SK-N-SH treated with all-trans-retinoic acid at 6 μM for 48 hours (cell line): Measurements from ENCODE around the gene PADI2.

ENCODE experiments used
- ATAC-seq: fragments of 200-7000 bp; cut with Tn5 transposase; 3 replicates; pipeline ENCODE4 v1.9.1; 2020; ENCODE audit warnings: mild to moderate bottlenecking, moderate library complexity
- CREB5 ChIP-seq: fragments of 250-450 bp; sonication (Bioruptor Pico); IDR thresholded peaks from 2 replicates; pipeline ENCODE4 v1.5.1; 2020; ENCODE audit warnings: low read depth, mild to moderate bottlenecking, moderate library complexity
- CSRNP3 ChIP-seq: fragments of 250-450 bp; sonication (Bioruptor Pico); IDR thresholded peaks from 2 replicates; pipeline ENCODE4 v1.5.1; 2021; ENCODE audit warnings: mild to moderate bottlenecking, moderate library complexity
- GLIS3 ChIP-seq: fragments of 250-450 bp; sonication (Bioruptor Pico); IDR thresholded peaks from 2 replicates; pipeline ENCODE4 v1.5.0; 2020; ENCODE audit warnings: mild to moderate bottlenecking, moderate library complexity
- ISL1 ChIP-seq: fragments of 250-450 bp; sonication (Bioruptor Pico); IDR thresholded peaks from 2 replicates; pipeline ENCODE4 v2.1.2; 2022; ENCODE audit warnings: mild to moderate bottlenecking, moderate library complexity
- OSR1 ChIP-seq: fragments of 250-450 bp; sonication (Bioruptor Pico); IDR thresholded peaks from 2 replicates; pipeline ENCODE4 v1.8.0; 2022; ENCODE audit warnings: moderate library complexity, mild to moderate bottlenecking, inconsistent platforms
- PATZ1 ChIP-seq: fragments of 250-450 bp; sonication (Bioruptor Pico); IDR thresholded peaks from 2 replicates; pipeline ENCODE4 v1.8.0; 2020; ENCODE audit warnings: mild to moderate bottlenecking, moderate library complexity, borderline replicate concordance
- POU6F1 ChIP-seq: fragments of 250-450 bp; sonication (Bioruptor Pico); IDR thresholded peaks from 2 replicates; pipeline ENCODE4 v1.8.0; 2021; ENCODE audit warnings: low read depth, mild to moderate bottlenecking, moderate library complexity, borderline replicate concordance
- RARB ChIP-seq: fragments of 250-450 bp; sonication (Bioruptor Pico); IDR thresholded peaks from 2 replicates; pipeline ENCODE4 v1.8.0; 2021; ENCODE audit warnings: mild to moderate bottlenecking, moderate library complexity
- SNAI2 ChIP-seq: fragments of 250-450 bp; sonication (Bioruptor Pico); IDR thresholded peaks from 2 replicates; pipeline ENCODE4 v1.5.0; 2020; ENCODE audit warnings: mild to moderate bottlenecking, moderate library complexity
- ZFP3 ChIP-seq: fragments of 250-450 bp; sonication (Bioruptor Pico); IDR thresholded peaks from 2 replicates; pipeline ENCODE4 v1.5.0; 2020; ENCODE audit warnings: mild to moderate bottlenecking, moderate library complexity
- ZFP30 ChIP-seq: fragments of 450-650 bp; formaldehyde crosslinking; IDR thresholded peaks from 2 replicates; pipeline ENCODE4 v1.5.0; 2022; ENCODE audit warnings: mild to moderate bottlenecking, moderate library complexity
- ZNF565 ChIP-seq: fragments of 450-650 bp; formaldehyde crosslinking; conservative IDR thresholded peaks from 2 replicates; pipeline ENCODE4 v1.5.0; 2020; ENCODE audit warnings: low read depth, mild to moderate bottlenecking, moderate library complexity

PADI2 gene

GRCh38 chr1:17098446-17099317, 20.6 kb downstream of the PADI2 start:
- TF ChIP-seq CSRNP3 (CRISPR knock-in tag) (no peak), PATZ1 (CRISPR knock-in tag) (no peak), ZNF565 (CRISPR knock-in tag) (no peak), CREB5 (CRISPR knock-in tag) (no peak)
- ATAC-seq, result no peak

GRCh38 chr1:17097787-17098186, 21.5 kb downstream of the PADI2 start:
- no peak for TF ChIP-seq OSR1
- no peak for TF ChIP-seq CSRNP3 (CRISPR knock-in tag)
- TF ChIP-seq SNAI2 (CRISPR knock-in tag), result no peak
- TF ChIP-seq RARB (CRISPR knock-in tag), result no peak
- no peak for TF ChIP-seq CREB5 (CRISPR knock-in tag)
- TF ChIP-seq ZNF565 (CRISPR knock-in tag), result no peak
- TF ChIP-seq, all 23 proteins: peak for 0
- no peak for ATAC-seq

GRCh38 chr1:17097147-17097546, 22.1 kb downstream of the PADI2 start:
- no peak; the same call in 2 of the 3 replicates for ATAC-seq
- TF ChIP-seq CSRNP3 (CRISPR knock-in tag) (no peak), GLIS3 (no peak), POU6F1 (CRISPR knock-in tag) (no peak), ISL1 (no peak), CREB5 (CRISPR knock-in tag) (no peak), ZFP3 (CRISPR knock-in tag) (no peak), ZFP30 (CRISPR knock-in tag) (no peak), RARB (CRISPR knock-in tag) (no peak), PATZ1 (CRISPR knock-in tag) (no peak), SNAI2 (CRISPR knock-in tag) (no peak), OSR1 (no peak)
